Mesenchymal stem cell (in vitro differentiated cells and primary cell): ENCODE measurements around the gene CCS.

Experiments
- DNase-seq: peaks from one replicate; pipeline ENCODE4 v3.0.0-alpha.2; 2013
- H2AFZ ChIP-seq: one replicate; pipeline ENCODE4 v1.6.1; 2013; ENCODE audit warnings: low read depth, mild to moderate bottlenecking, control low read depth, inconsistent platforms, low read length, moderate library complexity
- H2AK5ac ChIP-seq: 2 replicates; pipeline ENCODE4 v1.6.1; 2013; ENCODE audit warnings: low read length, moderate library complexity, mild to moderate bottlenecking, inconsistent platforms; ENCODE audit not compliant: severe bottlenecking
- H2BK120ac ChIP-seq: one replicate; pipeline ENCODE4 v1.6.1; 2013; ENCODE audit warnings: low read depth, mild to moderate bottlenecking, inconsistent platforms, low read length, moderate library complexity
- H2BK12ac ChIP-seq, 2 experiments: one replicate each; pipeline ENCODE4 v1.6.1; 2013; ENCODE audit warnings: inconsistent platforms in 2 of 2, low read length in 2 of 2, mild to moderate bottlenecking in 2 of 2, moderate library complexity in 2 of 2, control low read depth in 1 of 2
- H2BK15ac ChIP-seq: one replicate; pipeline ENCODE4 v1.6.1; 2013; ENCODE audit warnings: mild to moderate bottlenecking, low read depth, inconsistent platforms; ENCODE audit not compliant: poor library complexity, severe bottlenecking
- H2BK5ac ChIP-seq: 2 replicates; pipeline ENCODE4 v1.6.1; 2013; ENCODE audit warnings: low read depth, mild to moderate bottlenecking, low read length, control low read depth, inconsistent platforms; ENCODE audit not compliant: poor library complexity, severe bottlenecking
- H3K14ac ChIP-seq, 2 experiments: one replicate each; pipeline ENCODE4 v1.6.1; 2013; ENCODE audit warnings: inconsistent platforms in 2 of 2, low read length in 2 of 2, control low read depth in 1 of 2, mild to moderate bottlenecking in 1 of 2, moderate library complexity in 1 of 2
- H3K18ac ChIP-seq, 2 experiments: one replicate each; pipeline ENCODE4 v1.6.1; 2013; ENCODE audit warnings: inconsistent platforms in 2 of 2, low read length in 2 of 2, control low read depth in 1 of 2, low read depth in 1 of 2, mild to moderate bottlenecking in 1 of 2
- H3K23ac ChIP-seq, 2 experiments: one replicate each; pipeline ENCODE4 v1.6.1; 2013; ENCODE audit warnings: inconsistent platforms in 2 of 2, low read length in 2 of 2, mild to moderate bottlenecking in 2 of 2, moderate library complexity in 2 of 2, control low read depth in 1 of 2
- H3K27ac ChIP-seq: 2 replicates; pipeline ENCODE4 v1.5.1; 2013; ENCODE audit warnings: mild to moderate bottlenecking, moderate library complexity, low read length, control low read depth, inconsistent platforms; ENCODE audit not compliant: poor library complexity, severe bottlenecking
- H3K27me3 ChIP-seq, 2 experiments: 2 replicates each; pipeline versions ENCODE4 v1.6.1 to v1.7.0; 2013; ENCODE audit warnings: low read length in 2 of 2, mild to moderate bottlenecking in 2 of 2, moderate library complexity in 2 of 2, control low read depth in 1 of 2, inconsistent platforms in 1 of 2; ENCODE audit not compliant: control insufficient read depth in 1 of 2, insufficient read depth in 1 of 2
- H3K36me3 ChIP-seq, 2 experiments: 2 replicates each; pipeline versions ENCODE4 v1.6.1 to v1.7.0; 2013; ENCODE audit warnings: low read length in 2 of 2, control low read depth in 1 of 2, inconsistent platforms in 1 of 2, low read depth in 1 of 2, mild to moderate bottlenecking in 1 of 2; ENCODE audit not compliant: insufficient read depth in 2 of 2, control insufficient read depth in 1 of 2
- H3K4ac ChIP-seq, 2 experiments: one replicate each; pipeline ENCODE4 v1.6.1; 2013; ENCODE audit warnings: inconsistent platforms in 2 of 2, low read length in 2 of 2, mild to moderate bottlenecking in 2 of 2, moderate library complexity in 2 of 2, control low read depth in 1 of 2, low read depth in 1 of 2
- H3K4me1 ChIP-seq: 2 replicates; pipeline ENCODE4 v1.6.1; 2013; ENCODE audit warnings: low read depth, low read length, control low read depth; ENCODE audit not compliant: control insufficient read depth, insufficient read depth
- H3K4me2 ChIP-seq: 2 replicates; pipeline ENCODE4 v1.6.1; 2013; ENCODE audit warnings: low read length, mild to moderate bottlenecking, inconsistent platforms; ENCODE audit not compliant: poor library complexity, severe bottlenecking
- H3K4me3 ChIP-seq, 2 experiments: 2 replicates each; pipeline versions ENCODE4 v1.5.1 to v1.7.0; 2013; ENCODE audit warnings: low read length in 2 of 2, mild to moderate bottlenecking in 2 of 2, control low read depth in 1 of 2, low read depth in 1 of 2; ENCODE audit not compliant: insufficient read depth in 1 of 2
- H3K79me1 ChIP-seq: replicated peaks from 2 replicates; pipeline ENCODE4 v1.6.1; 2013; ENCODE audit warnings: mild to moderate bottlenecking, control low read depth, low read length, inconsistent platforms; ENCODE audit not compliant: poor library complexity, severe bottlenecking
- H3K9ac ChIP-seq: 2 replicates; pipeline ENCODE4 v1.7.0; 2013; ENCODE audit warnings: mild to moderate bottlenecking, low read length, moderate library complexity
- H3K9me3 ChIP-seq: 2 replicates; pipeline ENCODE4 v1.7.0; 2013; ENCODE audit warnings: mild to moderate bottlenecking, low read length; ENCODE audit not compliant: control insufficient read depth
- H4K8ac ChIP-seq: one replicate; pipeline ENCODE4 v1.6.1; 2013; ENCODE audit warnings: inconsistent platforms, mild to moderate bottlenecking, low read length, moderate library complexity
- H4K91ac ChIP-seq: one replicate; pipeline ENCODE4 v1.6.1; 2013; ENCODE audit warnings: mild to moderate bottlenecking, low read length, inconsistent platforms
- WGBS: methylation state at CpG from one replicate; pipeline ENCODE4 v1.1.7; 2013; ENCODE audit warnings: mixed read lengths; 5-methylcytosine and 5-hydroxymethylcytosine counted together

CCS gene

GRCh38 chr11:66559142-66559865, 33.7 kb upstream of the CCS start:
- no peak overlapping the region for H2BK15ac ChIP-seq
- H3K36me3 ChIP-seq: no peaks in the 10 kb centered on the region
- no peak overlapping the region for H2BK120ac ChIP-seq
- no peaks in the 10 kb centered on the region for H3K9me3 ChIP-seq
- H2BK12ac ChIP-seq: no peak overlapping the region
- no peak overlapping the region for H3K14ac ChIP-seq
- peaks cover 17 to 38% of the 10 kb centered on the region in 2 experiments for H3K27me3 ChIP-seq
- H3K27ac ChIP-seq: no peak overlapping the region
- no peak overlapping the region for H2BK5ac ChIP-seq
- no peaks in the 10 kb centered on the region for H3K4me1 ChIP-seq
- no peak overlapping the region for H4K91ac ChIP-seq
- H4K8ac ChIP-seq: no peak overlapping the region
- no peak overlapping the region for H3K9ac ChIP-seq
- H3K4me3 ChIP-seq: peak overlapping the region in 1 of 2 experiments; percentile 29
- H2AFZ ChIP-seq: no peak overlapping the region
- no peak for DNase-seq
- no peak overlapping the region for H3K4ac ChIP-seq
- no peak overlapping the region for H3K4me2 ChIP-seq
- no peak overlapping the region for H3K23ac ChIP-seq
- no peaks in the 10 kb centered on the region for H3K79me1 ChIP-seq
- H2AK5ac ChIP-seq: no peak overlapping the region
- 70% methylated on average over 46 of the region's 50 CpGs for WGBS
- no peak overlapping the region for H3K18ac ChIP-seq

GRCh38 chr11:66559866-66560676, 32.9 kb upstream of the CCS start:
- Histone ChIP-seq H3K18ac (no peak overlapping the region), H3K4me2 (no peak overlapping the region)
- WGBS: 85% methylated on average over 27 of the region's 27 CpGs

GRCh38 chr11:66561178-66561974, 31.6 kb upstream of the CCS start:
- DNase-seq: no peak
- Histone ChIP-seq H2BK15ac (no peak overlapping the region), H2AFZ (no peak overlapping the region), H4K91ac (no peak overlapping the region), H3K27me3 (peaks cover 17 to 29% of the 10 kb centered on the region in 2 experiments), H3K14ac (no peak overlapping the region), H2BK120ac (no peak overlapping the region), H3K36me3 (peaks cover 0 to 16% of the 10 kb centered on the region in 2 experiments), H3K18ac (no peak overlapping the region), H3K4me3 (no peak overlapping the region), H3K9ac (no peak overlapping the region), H2AK5ac (no peak overlapping the region), H3K4me2 (no peak overlapping the region), H3K27ac (no peak overlapping the region), H3K23ac (peak overlapping the region in 1 of 2 experiments; percentile 30), H2BK12ac (no peak overlapping the region), H2BK5ac (no peak overlapping the region), H3K4me1 (no peaks in the 10 kb centered on the region), H4K8ac (no peak overlapping the region), H3K9me3 (no peaks in the 10 kb centered on the region), H3K79me1 (no peaks in the 10 kb centered on the region), H3K4ac (no peak overlapping the region)
- WGBS: 87% methylated on average over 14 of the region's 14 CpGs

More at GRCh38 chr11:66559866-66560676, 32.9 kb upstream of the CCS start:
- Histone ChIP-seq H3K79me1 (no peaks in the 10 kb centered on the region), H3K4me1 (no peaks in the 10 kb centered on the region), H3K23ac (no peak overlapping the region), H2BK120ac (no peak overlapping the region), H3K36me3 (peaks cover 0 to 4% of the 10 kb centered on the region in 2 experiments), H3K4ac (no peak overlapping the region), H2BK15ac (no peak overlapping the region), H3K9ac (no peak overlapping the region), H3K9me3 (no peaks in the 10 kb centered on the region), H4K91ac (no peak overlapping the region), H3K14ac (no peak overlapping the region), H4K8ac (no peak overlapping the region), H3K27ac (no peak overlapping the region), H2BK12ac (no peak overlapping the region), H3K4me3 (no peak overlapping the region), H2AFZ (no peak overlapping the region), H2AK5ac (no peak overlapping the region), H2BK5ac (no peak overlapping the region), H3K27me3 (peaks cover 17 to 38% of the 10 kb centered on the region in 2 experiments)
- no peak for DNase-seq

GRCh38 chr11:66561975-66562248, 31.1 kb upstream of the CCS start:
- H3K27ac ChIP-seq: no peak overlapping the region
- H3K36me3 ChIP-seq: peaks cover 0 to 17% of the 10 kb centered on the region in 2 experiments
- no peak overlapping the region for H3K9ac ChIP-seq
- H4K91ac ChIP-seq: no peak overlapping the region
- no peak overlapping the region for H2BK15ac ChIP-seq
- H2AK5ac ChIP-seq: no peak overlapping the region
- DNase-seq: no peak
- H2BK5ac ChIP-seq: no peak overlapping the region
- no peak overlapping the region for H2AFZ ChIP-seq
- H3K4ac ChIP-seq: no peak overlapping the region
- H3K18ac ChIP-seq: no peak overlapping the region
- no peak overlapping the region for H2BK12ac ChIP-seq
- peaks cover 17 to 29% of the 10 kb centered on the region in 2 experiments for H3K27me3 ChIP-seq
- H3K4me2 ChIP-seq: no peak overlapping the region
- no peaks in the 10 kb centered on the region for H3K4me1 ChIP-seq
- no peak overlapping the region for H2BK120ac ChIP-seq
- no peaks in the 10 kb centered on the region for H3K79me1 ChIP-seq
- WGBS: 90% methylated on average over 9 of the region's 9 CpGs
- no peak overlapping the region for H3K4me3 ChIP-seq
- H3K23ac ChIP-seq: no peak overlapping the region
- H3K9me3 ChIP-seq: no peaks in the 10 kb centered on the region
- H4K8ac ChIP-seq: no peak overlapping the region
- H3K14ac ChIP-seq: no peak overlapping the region
